Smooth muscle cell (in vitro differentiated cells): ENCODE measurements around the gene PCYT2. TPM values are rescaled to one million over a fixed set of nuclear protein-coding genes. Genes with fewer than 3 reads are reported as not detected.

Experiments
- DNase-seq: peaks from one replicate; lab custom pipeline; 2025; ENCODE audit not compliant: unreplicated experiment; lab: John Stamatoyannopoulos, UW
- H2AFZ ChIP-seq: fragments of 200-600 bp; sonication (generic); 2 replicates; pipeline ENCODE4 v1.6.0; 2016; ENCODE audit warnings: antibody characterized with exemption, low read depth, mild to moderate bottlenecking
- H3F3A ChIP-seq: fragments of 200-600 bp; sonication (generic); 2 replicates; pipeline ENCODE4 v1.6.0; 2017; ENCODE audit warnings: antibody characterized with exemption, low read depth
- H3K27ac ChIP-seq: fragments of 200-600 bp; sonication (generic); 2 replicates; pipeline ENCODE4 v1.5.1; 2016; ENCODE audit warnings: low read depth, mild to moderate bottlenecking
- H3K27me3 ChIP-seq: fragments of 200-600 bp; sonication (generic); 2 replicates; pipeline ENCODE4 v1.6.1; 2016; ENCODE audit warnings: low read depth, mild to moderate bottlenecking
- H3K36me3 ChIP-seq: fragments of 200-600 bp; sonication (generic); 2 replicates; pipeline ENCODE4 v1.5.1; 2016; ENCODE audit warnings: low read depth
- H3K4me1 ChIP-seq: fragments of 200-600 bp; sonication (generic); 2 replicates; pipeline ENCODE4 v1.5.1; 2016; ENCODE audit warnings: low read depth
- H3K4me2 ChIP-seq: fragments of 200-600 bp; sonication (generic); 2 replicates; pipeline ENCODE4 v1.6.0; 2016; ENCODE audit warnings: mild to moderate bottlenecking
- H3K4me3 ChIP-seq: fragments of 200-600 bp; sonication (generic); 2 replicates; pipeline ENCODE4 v1.5.1; 2016; ENCODE audit warnings: mild to moderate bottlenecking
- H3K79me2 ChIP-seq: fragments of 200-600 bp; sonication (generic); 2 replicates; pipeline ENCODE4 v1.6.0; 2016; ENCODE audit warnings: low read depth, mild to moderate bottlenecking
- H3K9ac ChIP-seq: fragments of 200-600 bp; sonication (generic); 2 replicates; pipeline ENCODE4 v1.6.0; 2016; ENCODE audit warnings: low read depth
- H3K9me3 ChIP-seq: fragments of 200-600 bp; sonication (generic); replicated peaks from 2 replicates; pipeline ENCODE4 v1.5.1; 2016; ENCODE audit warnings: low read depth
- H4K20me1 ChIP-seq: fragments of 200-600 bp; sonication (generic); 2 replicates; pipeline ENCODE4 v1.6.0; 2016; ENCODE audit warnings: low read depth
- WGBS: methylation state at CpG from one replicate; pipeline ENCODE4 v1.1.7; 2016; ENCODE audit warnings: low lambda C conversion rate; 5-methylcytosine and 5-hydroxymethylcytosine counted together
- polyA plus RNA-seq: library from polyadenylated mRNA; unstranded; fragments of >200 nt; fragmentation: Nextera tagmentation; extraction: Ambion mirVana; gene quantifications from 2 replicates; pipeline ENCODE4 v1.2.1, GENCODE V29; 2016
- total RNA-seq: library from RNA; depleted of rRNA; stranded (reverse); fragments of >200 nt; gene quantifications from 2 replicates; pipeline ENCODE4 v1.2.3, GENCODE V29; 2014
- TF ChIP-seq, protein P1 (sequence below): fragments of 200-600 bp; sonication (generic); IDR thresholded peaks from 2 replicates; pipeline ENCODE4 v1.5.1; 2017; ENCODE audit warnings: borderline replicate concordance, mild to moderate bottlenecking, antibody characterized with exemption; ENCODE audit not compliant: insufficient read depth, poor library complexity, severe bottlenecking

PCYT2 gene
- 10.3 and 11.4 TPM in 2 replicates for total RNA-seq
- polyA plus RNA-seq = 27.9 and 50.6 TPM in 2 replicates

DNA sequence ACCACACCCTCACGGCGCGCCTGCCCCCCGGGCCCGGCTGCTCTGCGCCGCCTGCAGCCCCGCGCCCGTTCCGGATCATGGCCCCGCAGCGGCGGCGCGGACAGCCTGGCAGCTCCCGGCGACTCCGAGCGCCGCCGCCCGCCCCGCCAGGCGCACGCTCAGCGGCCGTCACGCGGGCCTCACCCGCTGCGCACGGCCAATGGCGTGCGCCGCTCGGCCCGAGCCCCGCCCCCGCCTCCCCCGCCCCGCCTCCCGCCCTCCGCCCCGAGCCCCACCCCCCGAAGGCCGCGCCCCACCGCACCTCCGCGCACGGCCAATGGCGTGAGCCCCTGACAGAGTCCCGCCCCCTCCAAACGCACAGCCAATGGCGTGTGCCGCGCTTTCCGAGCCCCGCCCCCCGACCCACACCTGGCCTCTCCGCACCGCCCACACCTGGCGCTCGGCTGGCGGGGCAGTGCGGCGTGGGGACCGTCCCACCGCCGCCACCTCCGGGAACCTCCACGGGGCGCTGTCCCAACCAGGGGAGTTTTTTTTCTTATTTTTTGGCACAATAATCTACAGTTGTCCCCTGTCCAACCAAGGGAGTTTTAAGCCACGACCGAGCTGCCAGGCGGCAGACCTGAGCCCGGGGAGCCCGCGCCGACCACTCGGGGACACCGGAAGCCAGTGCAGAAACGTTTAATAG lies at the start of gene PCYT2:
Gene PCYT2 (minus strand): TSS at position 123 of the 685 bp plus-strand sequence. CDS start 44 bp downstream, at position 79.
- 16% methylated on average over 32 of the region's 84 CpGs for WGBS
- no peak within 1 kb of the TSS for H3K27ac ChIP-seq
- H3K9ac ChIP-seq = peak within 1 kb of the TSS; percentile 62
- peaks cover 4% of the 10 kb centered on the region for H3K4me1 ChIP-seq
- DNase-seq = peak; percentile 70
- H3K4me3 ChIP-seq = peak within 1 kb of the TSS; percentile 81
- H3K4me2 ChIP-seq = peak within 1 kb of the TSS; percentile 99
- peaks cover 16% of the 10 kb centered on the region for H3K79me2 ChIP-seq
- no peaks in the 10 kb centered on the region for H3K9me3 ChIP-seq
- H3K27me3 ChIP-seq = no peaks in the 10 kb centered on the region
- H3K36me3 ChIP-seq = no peaks in the 10 kb centered on the region
- no peak within 1 kb of the TSS for H2AFZ ChIP-seq
- H3F3A ChIP-seq = peaks cover 9% of the 10 kb centered on the region
- TF ChIP-seq, protein P1, sequence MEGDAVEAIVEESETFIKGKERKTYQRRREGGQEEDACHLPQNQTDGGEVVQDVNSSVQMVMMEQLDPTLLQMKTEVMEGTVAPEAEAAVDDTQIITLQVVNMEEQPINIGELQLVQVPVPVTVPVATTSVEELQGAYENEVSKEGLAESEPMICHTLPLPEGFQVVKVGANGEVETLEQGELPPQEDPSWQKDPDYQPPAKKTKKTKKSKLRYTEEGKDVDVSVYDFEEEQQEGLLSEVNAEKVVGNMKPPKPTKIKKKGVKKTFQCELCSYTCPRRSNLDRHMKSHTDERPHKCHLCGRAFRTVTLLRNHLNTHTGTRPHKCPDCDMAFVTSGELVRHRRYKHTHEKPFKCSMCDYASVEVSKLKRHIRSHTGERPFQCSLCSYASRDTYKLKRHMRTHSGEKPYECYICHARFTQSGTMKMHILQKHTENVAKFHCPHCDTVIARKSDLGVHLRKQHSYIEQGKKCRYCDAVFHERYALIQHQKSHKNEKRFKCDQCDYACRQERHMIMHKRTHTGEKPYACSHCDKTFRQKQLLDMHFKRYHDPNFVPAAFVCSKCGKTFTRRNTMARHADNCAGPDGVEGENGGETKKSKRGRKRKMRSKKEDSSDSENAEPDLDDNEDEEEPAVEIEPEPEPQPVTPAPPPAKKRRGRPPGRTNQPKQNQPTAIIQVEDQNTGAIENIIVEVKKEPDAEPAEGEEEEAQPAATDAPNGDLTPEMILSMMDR = peak; percentile 4
- H4K20me1 ChIP-seq = peaks cover 50% of the 10 kb centered on the region

- DNase-seq = no peak
- Histone ChIP-seq H3K4me3 (peak overlapping the region; percentile 50), H3K9me3 (no peaks in the 10 kb centered on the region), H3F3A (peaks cover 7% of the 10 kb centered on the region), H3K27me3 (peaks cover 30% of the 10 kb centered on the region), H3K4me1 (no peaks in the 10 kb centered on the region), H3K27ac (no peak overlapping the region), H4K20me1 (no peaks in the 10 kb centered on the region), H2AFZ (peak overlapping the region; percentile 31), H3K79me2 (no peaks in the 10 kb centered on the region), H3K4me2 (peak overlapping the region; percentile 85), H3K36me3 (no peaks in the 10 kb centered on the region), H3K9ac (no peak overlapping the region)
- WGBS = 5% methylated on average over 65 of the region's 98 CpGs
- TF ChIP-seq, protein P1 = no peak
Observed at GRCh38 chr17:81960130-81960958, 49.1 kb upstream of the PCYT2 start.

GRCh38 chr17:81959362-81960129 lies 48.3 kb upstream of the PCYT2 start:
- Histone ChIP-seq H3F3A (peaks cover 2% of the 10 kb centered on the region), H3K79me2 (no peaks in the 10 kb centered on the region), H3K4me1 (no peaks in the 10 kb centered on the region), H3K4me2 (peak overlapping the region; percentile 85), H3K9ac (no peak overlapping the region), H3K36me3 (no peaks in the 10 kb centered on the region), H3K27ac (no peak overlapping the region), H2AFZ (peak overlapping the region; percentile 31), H3K4me3 (peak overlapping the region; percentile 50), H3K9me3 (no peaks in the 10 kb centered on the region), H3K27me3 (peaks cover 30% of the 10 kb centered on the region), H4K20me1 (no peaks in the 10 kb centered on the region)
- 9% methylated on average over 61 of the region's 112 CpGs for WGBS
- DNase-seq = peak; percentile 28
- TF ChIP-seq, protein P1 = peak; percentile 79
